Gastrocnemius medialis (tissue), 4 donors: ENCODE results near the gene CYB5R3. TPM values are rescaled to one million over a fixed set of nuclear protein-coding genes. Genes with fewer than 3 reads are reported as not detected.

Experiments used
- ATAC-seq, 2 donors: fragments of 150-250 bp; one replicate each; pipeline ENCODE4 v1.9.1; 2016
- DNase-seq, 2 donors: peaks; one replicate each; pipeline ENCODE4 v3.0.0-alpha.2; 2019
- H3K27ac ChIP-seq, 4 donors: fragments of 200-600 bp; sonication (generic); 1 replicate in 1 of 4; 2 replicates in 3 of 4; pipeline ENCODE4 v1.5.1; 2016 to 2018; ENCODE audit warnings: mild to moderate bottlenecking in 2 of 4, moderate library complexity in 1 of 4
- H3K27me3 ChIP-seq, 3 donors: fragments of 200-600 bp; sonication (generic) in 2 of 3; 1 replicate in 1 of 3; 2 replicates in 2 of 3; pipeline versions ENCODE4 v1.5.1 to v1.6.0; 2016 to 2019; ENCODE audit warnings: mild to moderate bottlenecking in 1 of 3, moderate library complexity in 1 of 3
- H3K36me3 ChIP-seq, 2 donors: fragments of 200-600 bp; sonication (generic) in 1 of 2; one replicate each; pipeline ENCODE4 v1.5.1; 2017 to 2018
- H3K4me1 ChIP-seq, 2 donors: fragments of 200-600 bp; sonication (generic) in 1 of 2; one replicate each; pipeline ENCODE4 v1.5.1; 2016 to 2017; ENCODE audit warnings: mild to moderate bottlenecking in 2 of 2
- H3K4me3 ChIP-seq, 4 donors: fragments of 200-600 bp; sonication (generic) in 3 of 4; 1 replicate in 1 of 4; 2 replicates in 3 of 4; pipeline ENCODE4 v1.5.1; 2016 to 2019; ENCODE audit warnings: mild to moderate bottlenecking in 2 of 4
- H3K9me3 ChIP-seq, 3 donors: fragments of 200-600 bp; sonication (generic) in 2 of 3; 1 replicate in 1 of 3; 2 replicates in 2 of 3; pipeline ENCODE4 v1.5.1; 2016 to 2019
- POLR2A ChIP-seq, 2 donors: fragments of 450-650 bp; IDR thresholded peaks; one replicate each; pipeline ENCODE4 v1.6.1; 2017; ENCODE audit warnings: antibody characterized with exemption in 2 of 2, mild to moderate bottlenecking in 2 of 2, moderate library complexity in 2 of 2
- in situ Hi-C, 4 donors: fragments of 200-750 bp; cut with MboI; loops; one replicate each; pipeline versions ENCODE4 v1.15.0 to v1.8.0; 2017; ENCODE audit warnings: low sequenced_read_pairs in 4 of 4
- intact Hi-C: fragments of 100-400 bp; cut with DNase I; formaldehyde crosslinking; loops from one replicate; pipeline ENCODE4 v1.15.1; 2023; ENCODE audit warnings: low total_unique reads
- total RNA-seq, 4 donors: library from RNA; depleted of rRNA; stranded (reverse); fragments of >200 nt; gene quantifications; one replicate each; pipeline versions ENCODE4 v1.1.0 to v1.2.3, GENCODE V29; 2016
- TF ChIP-seq, protein P1 (sequence below), 5 experiments: fragments of 450-650 bp in 3 of 5; fragments of 200-600 bp in 2 of 5; sonication (generic) in 2 of 5; IDR thresholded peaks in 4 of 5; conservative IDR thresholded peaks in 1 of 5; 1 replicate in 4 of 5; 2 replicates in 1 of 5; pipeline ENCODE4 v1.5.1; 2016 to 2019; ENCODE audit warnings: antibody characterized with exemption in 5 of 5, mild to moderate bottlenecking in 3 of 5, moderate library complexity in 3 of 5

The CYB5R3 gene
- 100 to 1,000 TPM in 2 of 4 donors, 10 to 100 TPM in 2; 44.3 to 163 (median 105) TPM for total RNA-seq

DNA sequence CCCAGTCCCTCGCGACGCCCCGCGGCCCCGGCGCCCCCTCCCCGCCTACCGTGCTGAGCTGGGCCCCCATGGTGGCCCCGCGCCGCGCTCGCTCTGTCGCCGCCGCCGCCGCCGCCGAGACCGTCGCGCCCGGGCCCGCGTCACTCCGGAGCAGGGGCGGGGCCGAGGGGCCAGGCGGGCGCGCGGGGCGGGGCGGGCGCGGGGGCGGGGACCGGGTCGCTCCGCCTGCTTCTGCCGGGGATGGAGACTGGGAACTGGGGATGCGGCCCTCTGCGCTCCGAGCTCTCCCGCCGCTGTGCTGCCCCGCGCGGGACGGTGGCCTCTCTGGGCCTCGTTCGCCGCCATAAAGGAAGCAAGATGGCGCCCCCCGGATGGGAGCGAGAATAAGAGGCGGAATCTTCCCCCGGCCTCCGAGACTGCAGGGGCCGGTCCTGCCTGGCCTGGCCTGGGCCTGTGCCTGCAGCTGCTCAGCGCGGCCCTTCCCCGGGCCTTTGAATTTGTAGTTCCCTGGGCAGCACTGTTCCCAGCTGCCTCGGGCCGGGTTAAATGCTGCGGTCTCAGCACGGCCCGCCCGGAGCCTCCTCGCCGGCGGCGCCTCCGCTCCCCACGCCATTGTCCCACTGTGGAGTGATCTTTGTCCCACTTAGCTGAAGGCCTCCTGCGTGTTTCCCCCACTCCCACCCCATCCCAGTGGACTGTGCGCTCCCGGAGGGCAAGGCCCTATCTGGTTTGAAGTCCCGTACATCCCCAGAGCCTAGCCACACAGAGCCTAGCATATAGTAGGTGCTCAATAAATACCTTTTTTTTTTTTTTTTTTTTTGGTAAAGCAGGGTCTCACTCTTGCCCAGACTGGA, at the start of gene CYB5R3:
Gene CYB5R3 (minus strand): TSS at position 147 of the 854 bp plus-strand sequence. CDS start 77 bp downstream, at position 70.
- intact Hi-C loops, result loop anchor here (5.0 kb wide), 3 partner anchors 38 to 258 kb away; partner anchors contain the start of gene ARFGAP3

DNA sequence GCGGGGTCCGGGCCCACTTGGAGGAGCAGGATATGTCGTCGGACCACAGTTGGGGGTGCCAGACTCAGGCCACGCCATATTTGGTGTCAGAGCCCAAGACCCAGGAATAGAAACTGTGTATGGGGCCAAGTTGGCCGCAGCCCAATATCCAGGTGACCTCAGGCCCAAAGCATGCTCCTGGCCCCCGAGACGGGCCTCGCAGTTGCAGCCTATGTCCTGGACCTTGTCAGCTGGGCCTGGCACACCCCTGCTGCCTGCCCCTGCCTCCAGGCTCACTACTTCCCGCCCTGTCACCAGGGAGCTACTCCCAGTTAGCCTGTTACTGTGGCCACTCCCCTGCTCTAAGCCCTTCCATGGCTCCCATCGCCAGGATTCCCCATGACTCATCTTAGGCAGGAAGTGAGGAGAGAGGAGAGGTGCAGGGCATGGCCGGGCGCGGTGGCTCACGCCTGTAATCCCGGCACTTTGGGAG, 48.4 kb upstream of the CYB5R3 start:
- Histone ChIP-seq H3K27ac (peak overlapping the region; percentile 87 to 98 (median 92)), H3K36me3 (no peaks in the 10 kb centered on the region), H3K4me3 (no peak overlapping the region), H3K4me1 (peaks cover 57 to 62% of the 10 kb centered on the region in 2 donors), H3K9me3 (no peaks in the 10 kb centered on the region), H3K27me3 (no peaks in the 10 kb centered on the region)
- ATAC-seq, result peak; percentile 71 to 73
- peak; percentile 90 to 98 for DNase-seq
- TF ChIP-seq POLR2A (IDR thresholded peaks at IDR 0.05), result peak in 1 of 2 donors; percentile 49
- TF ChIP-seq, protein P1, sequence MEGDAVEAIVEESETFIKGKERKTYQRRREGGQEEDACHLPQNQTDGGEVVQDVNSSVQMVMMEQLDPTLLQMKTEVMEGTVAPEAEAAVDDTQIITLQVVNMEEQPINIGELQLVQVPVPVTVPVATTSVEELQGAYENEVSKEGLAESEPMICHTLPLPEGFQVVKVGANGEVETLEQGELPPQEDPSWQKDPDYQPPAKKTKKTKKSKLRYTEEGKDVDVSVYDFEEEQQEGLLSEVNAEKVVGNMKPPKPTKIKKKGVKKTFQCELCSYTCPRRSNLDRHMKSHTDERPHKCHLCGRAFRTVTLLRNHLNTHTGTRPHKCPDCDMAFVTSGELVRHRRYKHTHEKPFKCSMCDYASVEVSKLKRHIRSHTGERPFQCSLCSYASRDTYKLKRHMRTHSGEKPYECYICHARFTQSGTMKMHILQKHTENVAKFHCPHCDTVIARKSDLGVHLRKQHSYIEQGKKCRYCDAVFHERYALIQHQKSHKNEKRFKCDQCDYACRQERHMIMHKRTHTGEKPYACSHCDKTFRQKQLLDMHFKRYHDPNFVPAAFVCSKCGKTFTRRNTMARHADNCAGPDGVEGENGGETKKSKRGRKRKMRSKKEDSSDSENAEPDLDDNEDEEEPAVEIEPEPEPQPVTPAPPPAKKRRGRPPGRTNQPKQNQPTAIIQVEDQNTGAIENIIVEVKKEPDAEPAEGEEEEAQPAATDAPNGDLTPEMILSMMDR (IDR thresholded peaks at IDR 0.05 in 4 of 5, conservative IDR thresholded peaks at IDR 0.05 in 1 of 5), result no peak
- intact Hi-C loops (loop anchor here (1.0 to 2.0 kb wide), 3 partner anchors 9 to 83 kb away; partner anchors contain the start of gene POLDIP3), in situ Hi-C loops (no loop called here)

More for the DNA sequence above, at the start of gene CYB5R3:
- H3K4me3 ChIP-seq, result peak within 1 kb of the TSS; percentile 77 to 100 (median 93)
- TF ChIP-seq POLR2A (IDR thresholded peaks at IDR 0.05), result peak; percentile 41 to 75
- TF ChIP-seq, protein P1 (IDR thresholded peaks at IDR 0.05 in 4 of 5, conservative IDR thresholded peaks at IDR 0.05 in 1 of 5), result peak in 1 of 5 experiments; percentile 11
- peak; percentile 71 to 76 for DNase-seq
- no peaks in the 10 kb centered on the region for H3K27me3 ChIP-seq
- peak within 1 kb of the TSS; percentile 92 to 99 (median 98) for H3K27ac ChIP-seq
- in situ Hi-C loops, result loop anchor here in 3 of 4 donors (25.0 kb wide), 2 partner anchors 138 to 163 kb away; no protein-coding TSS in a partner anchor
- H3K36me3 ChIP-seq, result no peaks in the 10 kb centered on the region
- no peaks in the 10 kb centered on the region for H3K9me3 ChIP-seq
- ATAC-seq, result peak; percentile 75
- H3K4me1 ChIP-seq, result peaks cover 41 to 44% of the 10 kb centered on the region in 2 donors

DNA sequence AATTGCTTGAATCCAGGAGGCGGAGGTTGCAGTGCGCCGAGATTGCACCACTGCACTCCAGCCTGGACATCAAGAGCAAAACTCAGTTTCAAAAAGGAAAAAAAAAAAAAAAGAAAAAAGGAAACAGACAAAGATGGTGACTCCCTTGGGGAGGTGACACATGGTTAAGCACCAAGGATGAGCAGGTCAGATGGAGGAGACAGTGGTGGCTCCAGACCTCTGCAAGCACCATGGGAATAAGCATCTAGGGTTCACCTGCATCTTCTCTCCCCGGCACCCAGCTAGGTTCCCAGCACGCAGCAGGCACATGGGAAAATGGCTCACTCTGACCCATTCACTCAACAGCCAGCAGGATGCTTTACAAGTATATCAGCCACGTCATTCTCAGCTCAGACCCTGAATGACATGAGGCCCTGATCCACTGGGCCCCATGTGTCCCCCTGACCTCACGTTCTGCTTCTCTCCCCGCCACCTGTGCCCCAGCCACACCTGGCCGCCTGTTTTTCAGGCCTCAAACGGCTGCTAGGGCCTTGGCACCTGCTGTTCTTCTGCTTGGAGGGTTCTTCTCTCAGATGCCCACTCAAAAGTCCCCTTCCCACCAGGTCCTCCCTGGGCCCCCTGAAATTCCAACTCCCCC, 47.3 kb upstream of the CYB5R3 start:
- Histone ChIP-seq H3K36me3 (no peaks in the 10 kb centered on the region), H3K27ac (peak overlapping the region; percentile 87 to 98 (median 92)), H3K9me3 (no peaks in the 10 kb centered on the region), H3K4me3 (no peak overlapping the region), H3K4me1 (peaks cover 60 to 64% of the 10 kb centered on the region in 2 donors), H3K27me3 (no peaks in the 10 kb centered on the region)
- TF ChIP-seq, protein P1 (IDR thresholded peaks at IDR 0.05 in 4 of 5, conservative IDR thresholded peaks at IDR 0.05 in 1 of 5), result no peak
- TF ChIP-seq POLR2A (IDR thresholded peaks at IDR 0.05), result no peak
- ATAC-seq (no peak), DNase-seq (no peak)
- in situ Hi-C loops (no loop called here), intact Hi-C loops (no loop called here)

DNA sequence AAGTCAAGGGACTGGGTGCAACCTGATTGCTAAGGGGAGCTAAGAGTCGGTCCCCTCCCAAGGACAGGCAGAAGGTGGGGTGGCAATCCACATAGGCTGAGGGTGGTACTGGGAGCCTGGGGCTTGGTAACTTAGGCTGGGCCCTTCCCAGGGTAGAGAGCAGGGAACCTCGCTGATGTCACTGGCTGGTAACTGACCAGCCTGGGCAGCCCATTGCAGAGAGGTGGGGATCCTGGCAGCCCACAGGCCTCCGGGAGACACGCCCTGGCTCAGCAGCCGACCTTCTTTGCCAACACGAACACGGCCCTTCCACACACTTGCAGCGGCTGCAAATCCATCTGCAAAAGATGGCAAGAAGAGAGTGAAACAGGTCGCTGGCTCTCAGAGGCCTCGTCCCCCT, 46.1 kb upstream of the CYB5R3 start:
- intact Hi-C loops, result no loop called here
- H3K4me3 ChIP-seq, result no peak overlapping the region
- peak overlapping the region; percentile 87 to 98 (median 92) for H3K27ac ChIP-seq
- in situ Hi-C loops, result no loop called here
- TF ChIP-seq POLR2A (IDR thresholded peaks at IDR 0.05), result peak in 1 of 2 donors; percentile 11
- TF ChIP-seq, protein P1 (IDR thresholded peaks at IDR 0.05 in 4 of 5, conservative IDR thresholded peaks at IDR 0.05 in 1 of 5), result no peak
- no peaks in the 10 kb centered on the region for H3K9me3 ChIP-seq
- H3K36me3 ChIP-seq, result no peaks in the 10 kb centered on the region
- ATAC-seq, result peak in 1 of 2 donors; percentile 34
- no peaks in the 10 kb centered on the region for H3K27me3 ChIP-seq
- DNase-seq, result peak; percentile 54 to 89
- H3K4me1 ChIP-seq, result peaks cover 63 to 66% of the 10 kb centered on the region in 2 donors
